ENCODE data around the gene BEND5.

Gene BEND5
- total RNA-seq = 0.20 to 2.7 (median 0.63) reads per million in 9 experiments

DNA sequence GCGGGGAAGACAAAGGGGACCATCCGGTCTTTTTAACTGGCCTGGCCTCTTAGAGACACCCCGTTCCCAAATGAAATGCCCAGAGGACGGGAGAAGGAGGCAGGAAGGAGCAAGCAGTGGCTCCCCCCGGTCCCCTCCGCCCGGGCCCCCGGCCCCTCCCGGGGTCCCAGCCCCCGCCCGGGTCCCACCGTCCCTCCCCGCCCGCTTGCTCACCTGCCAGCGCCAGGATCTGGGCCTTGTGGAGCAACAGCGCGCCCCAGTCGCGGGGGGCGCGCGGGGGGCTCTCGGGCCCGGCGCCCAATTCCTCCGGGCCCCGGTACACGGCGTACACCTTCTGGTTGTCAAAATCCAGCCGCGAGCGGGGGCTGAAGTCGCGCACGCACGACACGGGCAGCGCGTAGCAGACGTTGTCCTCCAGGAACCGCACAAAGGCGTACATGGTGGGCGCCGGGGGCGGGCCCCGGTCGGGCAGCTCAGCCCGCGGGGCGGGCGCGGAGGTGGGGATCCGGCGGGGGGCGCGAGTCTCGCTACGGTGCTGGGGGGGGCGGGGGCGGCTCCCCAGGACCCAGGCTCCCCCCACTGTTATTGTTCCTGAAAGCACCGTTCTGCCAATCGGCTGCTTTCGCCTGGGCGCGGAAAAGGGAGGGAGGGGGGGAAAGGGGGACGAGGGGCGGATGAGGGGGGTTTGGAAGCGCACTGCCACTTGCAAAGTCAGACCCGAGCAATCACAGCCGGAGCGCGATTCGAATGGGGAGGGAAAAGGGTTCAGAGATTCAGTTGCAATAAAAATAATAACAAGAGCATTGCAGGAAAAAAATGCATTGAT, at the start of gene BEND5:
TSS of gene BEND5 (minus strand) at position 499 of the 826 bp plus-strand sequence. CDS start at position 439, 60 bp downstream.
- peaks cover 8% of the 10 kb centered on the region in 2 donors for H3K4me1 Mint-ChIP-seq (ENCODE audit: low read depth in 2 of 2)
- H3K9me3 Mint-ChIP-seq = peaks cover 0 to 2% of the 10 kb centered on the region in 2 donors
- ATAC-seq (replicated peaks) = peak; percentile 68
- H3K27ac Mint-ChIP-seq = peak within 1 kb of the TSS in 1 of 2 donors; percentile 39
- peaks cover 35 to 44% of the 10 kb centered on the region in 2 donors for H3K27me3 Mint-ChIP-seq
- peak within 1 kb of the TSS; percentile 70 to 75 for H3K4me3 Mint-ChIP-seq
- no peaks in the 10 kb centered on the region for H3K36me3 Mint-ChIP-seq (ENCODE audit: insufficient read depth)
- peak in 2 of 3 experiments; percentile 4 to 5 for DNase-seq

DNA sequence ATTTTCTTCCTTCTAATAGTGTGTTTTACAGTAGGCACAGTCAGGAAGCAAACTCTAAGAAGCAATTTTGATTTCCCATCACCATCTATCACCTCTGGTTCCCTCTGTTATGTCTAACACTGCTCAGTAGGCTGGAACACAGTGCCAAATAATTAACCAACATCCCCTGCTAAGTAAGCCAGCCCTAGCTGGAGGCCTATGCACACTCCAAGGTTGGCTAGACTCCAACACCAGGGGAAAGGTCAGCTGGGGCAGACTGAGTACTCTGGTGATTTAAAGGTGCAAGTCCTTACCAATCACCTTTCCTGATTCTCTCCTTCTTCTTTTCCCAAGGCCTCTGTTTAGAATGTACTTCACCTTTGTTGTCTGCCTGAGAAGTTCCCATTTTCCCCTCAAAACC, 46.5 kb upstream of the BEND5 start:
- no peak for ATAC-seq (replicated peaks)
- H3K27me3 Mint-ChIP-seq = no peaks in the 10 kb centered on the region
- peaks cover 0 to 1% of the 10 kb centered on the region in 2 donors for H3K9me3 Mint-ChIP-seq
- no peak for DNase-seq
- no peaks in the 10 kb centered on the region for H3K4me1 Mint-ChIP-seq (ENCODE audit: low read depth in 2 of 2)
- H3K27ac Mint-ChIP-seq = no peak overlapping the region
- no peaks in the 10 kb centered on the region for H3K36me3 Mint-ChIP-seq (ENCODE audit: insufficient read depth)
- no peak overlapping the region for H3K4me3 Mint-ChIP-seq

- Mint-ChIP-seq H3K36me3 (ENCODE audit: insufficient read depth) (no peaks in the 10 kb centered on the region), H3K9me3 (no peaks in the 10 kb centered on the region), H3K4me1 (ENCODE audit: low read depth in 2 of 2) (no peaks in the 10 kb centered on the region), H3K27ac (no peak overlapping the region), H3K4me3 (no peak overlapping the region), H3K27me3 (no peaks in the 10 kb centered on the region)
- DNase-seq = no peak
- no peak for ATAC-seq (replicated peaks)
Measured at GRCh38 chr1:48820491-48820890, 43.8 kb upstream of the BEND5 start.

DNA sequence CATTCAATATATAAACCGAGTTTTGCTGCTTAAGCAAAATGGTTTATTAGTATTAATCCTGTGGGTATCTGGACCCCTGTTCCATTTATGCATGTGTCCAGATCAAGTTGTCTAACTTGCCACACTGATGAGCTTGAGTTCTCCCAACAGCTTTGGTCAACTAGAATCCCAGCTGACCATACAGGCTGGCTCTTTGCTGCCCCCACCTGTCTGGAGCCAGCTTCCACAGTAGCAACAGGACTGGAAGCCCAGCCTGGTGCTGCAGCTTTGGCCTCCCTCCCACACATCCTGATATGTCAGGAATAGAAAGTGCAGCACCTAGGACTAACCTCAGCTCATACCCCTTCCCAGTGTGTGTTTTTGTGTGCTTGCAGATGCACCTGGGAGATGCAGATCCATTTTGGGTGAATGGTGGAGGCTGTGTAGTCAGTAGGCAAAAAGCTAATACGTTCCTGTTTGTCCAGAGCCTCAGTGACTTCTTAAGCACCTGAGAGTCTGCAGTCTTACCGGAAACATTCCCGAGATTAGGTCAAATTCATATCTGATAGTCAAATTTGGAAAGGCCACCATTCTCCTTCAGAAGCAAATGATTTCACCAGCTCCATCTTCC, 40.9 kb upstream of the BEND5 start:
- Mint-ChIP-seq H3K4me1 (ENCODE audit: low read depth in 2 of 2) (no peaks in the 10 kb centered on the region), H3K27ac (no peak overlapping the region), H3K36me3 (ENCODE audit: insufficient read depth) (no peaks in the 10 kb centered on the region), H3K27me3 (no peaks in the 10 kb centered on the region), H3K9me3 (no peaks in the 10 kb centered on the region), H3K4me3 (no peak overlapping the region)
- no peak for ATAC-seq (replicated peaks)
- no peak for DNase-seq

DNA sequence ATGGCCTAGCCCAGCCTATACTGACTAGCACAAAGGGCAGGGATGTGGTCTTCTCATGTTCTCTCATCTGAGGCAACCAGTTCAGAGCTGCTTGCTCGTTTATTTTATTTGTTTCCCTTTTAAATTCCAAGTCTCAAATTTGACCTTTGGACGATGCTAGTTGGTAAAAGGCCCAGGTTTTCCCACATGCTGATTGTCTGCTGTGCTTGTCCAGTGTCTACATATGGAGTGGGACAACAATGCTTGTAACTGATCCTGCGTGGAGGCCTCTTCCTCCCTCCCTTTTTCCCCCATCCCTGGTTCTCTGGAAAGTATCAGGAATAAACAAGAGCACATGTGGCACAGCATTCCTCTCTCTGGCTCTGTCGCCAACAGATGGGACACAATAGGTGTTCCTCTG, 34.0 kb upstream of the BEND5 start:
- DNase-seq (no peak), ATAC-seq (replicated peaks) (no peak)
- H3K4me1 Mint-ChIP-seq (ENCODE audit: low read depth in 2 of 2) = no peaks in the 10 kb centered on the region
- H3K36me3 Mint-ChIP-seq (ENCODE audit: insufficient read depth) = no peaks in the 10 kb centered on the region
- H3K27me3 Mint-ChIP-seq = peaks cover 0 to 11% of the 10 kb centered on the region in 2 donors
- H3K4me3 Mint-ChIP-seq = no peak overlapping the region
- H3K27ac Mint-ChIP-seq = no peak overlapping the region
- peaks cover 0 to 4% of the 10 kb centered on the region in 2 donors for H3K9me3 Mint-ChIP-seq

- DNase-seq (no peak), ATAC-seq (replicated peaks) (no peak)
- no peaks in the 10 kb centered on the region for H3K4me1 Mint-ChIP-seq (ENCODE audit: low read depth in 2 of 2)
- no peaks in the 10 kb centered on the region for H3K36me3 Mint-ChIP-seq (ENCODE audit: insufficient read depth)
- H3K27me3 Mint-ChIP-seq = peaks cover 0 to 18% of the 10 kb centered on the region in 2 donors
- no peak overlapping the region for H3K27ac Mint-ChIP-seq
- H3K4me3 Mint-ChIP-seq = no peak overlapping the region
- peaks cover 0 to 4% of the 10 kb centered on the region in 2 donors for H3K9me3 Mint-ChIP-seq
Measured at GRCh38 chr1:48808496-48808895, 31.8 kb upstream of the BEND5 start.

DNA sequence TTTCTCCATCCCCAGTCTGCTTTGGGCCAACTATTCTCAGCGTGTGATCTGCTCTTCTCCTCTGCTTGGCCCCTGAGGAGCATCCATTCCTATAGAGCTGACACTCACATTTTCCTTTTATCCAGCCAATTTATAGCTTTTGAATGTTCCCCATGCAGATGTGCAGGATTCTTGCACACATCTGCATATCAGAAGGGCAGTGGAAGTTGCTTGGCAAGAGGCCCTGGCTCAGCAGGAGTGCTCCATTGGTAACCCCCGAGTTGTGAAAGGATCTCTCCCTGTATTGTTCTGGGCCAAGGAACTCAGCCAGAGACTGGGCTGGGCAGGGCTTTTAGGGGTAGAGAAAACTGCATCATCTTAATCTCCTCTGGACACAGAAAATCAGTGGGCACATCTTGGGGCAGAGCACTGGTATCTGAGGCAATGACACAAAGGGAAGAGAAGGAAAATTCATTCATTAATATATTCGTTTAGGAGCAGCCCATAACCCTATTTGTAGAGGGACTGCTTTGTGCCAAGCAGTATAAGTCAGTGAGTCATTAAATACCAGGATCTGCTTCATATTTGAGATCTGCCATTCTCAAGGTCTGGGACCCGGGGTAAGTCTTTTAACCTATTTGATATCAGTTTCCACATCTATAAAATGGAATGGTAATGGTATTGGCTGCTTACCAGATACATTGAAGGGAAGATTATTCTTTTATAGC, 31.0 kb upstream of the BEND5 start:
- H3K9me3 Mint-ChIP-seq = peaks cover 0 to 4% of the 10 kb centered on the region in 2 donors
- no peaks in the 10 kb centered on the region for H3K36me3 Mint-ChIP-seq (ENCODE audit: insufficient read depth)
- no peaks in the 10 kb centered on the region for H3K4me1 Mint-ChIP-seq (ENCODE audit: low read depth in 2 of 2)
- H3K4me3 Mint-ChIP-seq = no peak overlapping the region
- peaks cover 3 to 18% of the 10 kb centered on the region in 2 donors for H3K27me3 Mint-ChIP-seq
- no peak for DNase-seq
- ATAC-seq (replicated peaks) = no peak
- no peak overlapping the region for H3K27ac Mint-ChIP-seq

- H3K27ac Mint-ChIP-seq = no peak overlapping the region
- H3K36me3 Mint-ChIP-seq (ENCODE audit: insufficient read depth) = no peaks in the 10 kb centered on the region
- ATAC-seq (replicated peaks) (no peak), DNase-seq (no peak)
- no peaks in the 10 kb centered on the region for H3K9me3 Mint-ChIP-seq
- H3K27me3 Mint-ChIP-seq = peaks cover 12 to 14% of the 10 kb centered on the region in 2 donors
- no peaks in the 10 kb centered on the region for H3K4me1 Mint-ChIP-seq (ENCODE audit: low read depth in 2 of 2)
- no peak overlapping the region for H3K4me3 Mint-ChIP-seq
Measured at GRCh38 chr1:48803474-48803873, 26.8 kb upstream of the BEND5 start.

DNA sequence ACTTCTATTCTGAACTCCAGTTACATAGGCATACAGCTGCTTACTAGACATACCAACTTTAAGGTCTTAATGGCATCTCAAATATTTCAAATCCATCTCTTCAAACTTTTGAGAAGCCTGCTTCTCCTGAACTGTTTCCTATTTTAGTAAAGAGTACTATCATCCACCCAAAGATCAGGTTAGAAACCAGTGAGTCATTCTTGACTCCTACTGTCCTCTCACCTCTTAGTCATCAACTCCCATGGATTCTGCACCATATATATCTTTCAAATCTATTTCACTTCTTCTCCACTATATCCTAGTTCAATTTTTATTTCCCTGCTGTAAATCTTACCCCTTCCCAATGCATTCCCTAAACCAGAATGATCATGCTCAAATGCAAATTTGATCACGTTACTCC, 18.1 kb upstream of the BEND5 start:
- Mint-ChIP-seq H3K27me3 (no peaks in the 10 kb centered on the region), H3K36me3 (ENCODE audit: insufficient read depth) (no peaks in the 10 kb centered on the region), H3K4me3 (no peak overlapping the region), H3K27ac (no peak overlapping the region), H3K4me1 (ENCODE audit: low read depth in 2 of 2) (no peaks in the 10 kb centered on the region), H3K9me3 (no peaks in the 10 kb centered on the region)
- DNase-seq (no peak), ATAC-seq (replicated peaks) (no peak)

DNA sequence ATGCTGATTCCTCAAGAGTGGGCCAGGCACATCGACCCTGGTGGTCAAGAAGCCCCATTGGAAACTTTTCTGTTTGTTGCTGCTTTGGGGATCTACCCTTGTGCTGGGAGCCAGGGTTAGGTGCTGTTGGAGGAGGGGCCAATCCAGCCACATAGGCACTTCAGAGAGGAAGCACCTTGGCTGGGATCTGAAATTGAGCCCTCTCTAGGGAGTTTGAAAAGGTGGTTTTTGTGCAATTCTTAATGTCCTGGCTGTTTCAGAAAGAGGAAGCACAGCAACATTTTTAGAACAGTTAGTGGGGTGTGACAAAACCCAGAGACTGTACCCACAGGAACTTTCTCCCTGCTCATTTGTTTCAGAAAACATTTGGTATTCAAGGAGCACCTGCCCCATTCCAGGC, 17.2 kb upstream of the BEND5 start:
- Mint-ChIP-seq H3K27ac (no peak overlapping the region), H3K4me3 (no peak overlapping the region), H3K36me3 (ENCODE audit: insufficient read depth) (no peaks in the 10 kb centered on the region), H3K4me1 (ENCODE audit: low read depth in 2 of 2) (no peaks in the 10 kb centered on the region), H3K27me3 (no peaks in the 10 kb centered on the region), H3K9me3 (no peaks in the 10 kb centered on the region)
- DNase-seq = no peak
- peak; percentile 47 for ATAC-seq (replicated peaks)

DNA sequence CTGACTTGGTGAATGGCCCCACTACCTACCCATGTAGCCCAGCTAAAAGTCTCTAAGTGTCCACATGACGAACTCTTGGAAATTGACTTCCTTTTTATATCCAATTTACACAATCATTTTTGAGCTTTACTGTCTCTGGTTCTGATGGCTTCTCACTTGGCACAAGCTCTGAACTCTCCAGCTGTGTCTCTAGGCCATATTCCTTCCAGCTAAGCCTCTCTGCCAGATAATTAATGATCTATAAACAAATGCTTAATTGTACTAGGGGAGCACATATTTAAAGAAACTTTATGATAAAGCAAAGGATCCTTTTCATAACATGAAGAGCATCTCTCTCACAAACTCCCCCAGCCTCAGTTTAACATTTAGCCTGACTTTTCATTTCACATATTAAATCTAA, 16.3 kb upstream of the BEND5 start:
- ATAC-seq (replicated peaks) = no peak
- DNase-seq = no peak
- Mint-ChIP-seq H3K9me3 (no peaks in the 10 kb centered on the region), H3K27ac (no peak overlapping the region), H3K36me3 (ENCODE audit: insufficient read depth) (no peaks in the 10 kb centered on the region), H3K4me1 (ENCODE audit: low read depth in 2 of 2) (no peaks in the 10 kb centered on the region), H3K27me3 (no peaks in the 10 kb centered on the region), H3K4me3 (no peak overlapping the region)

GRCh38 chr1:48790397-48790796, 13.7 kb upstream of the BEND5 start:
- no peak overlapping the region for H3K4me3 Mint-ChIP-seq
- DNase-seq (no peak), ATAC-seq (replicated peaks) (no peak)
- H3K27me3 Mint-ChIP-seq = no peaks in the 10 kb centered on the region
- no peaks in the 10 kb centered on the region for H3K36me3 Mint-ChIP-seq (ENCODE audit: insufficient read depth)
- H3K9me3 Mint-ChIP-seq = no peaks in the 10 kb centered on the region
- H3K4me1 Mint-ChIP-seq (ENCODE audit: low read depth in 2 of 2) = no peaks in the 10 kb centered on the region
- no peak overlapping the region for H3K27ac Mint-ChIP-seq

- H3K27me3 Mint-ChIP-seq = peaks cover 0 to 4% of the 10 kb centered on the region in 2 donors
- ATAC-seq (replicated peaks) (no peak), DNase-seq (no peak)
- H3K4me3 Mint-ChIP-seq = no peak overlapping the region
- H3K4me1 Mint-ChIP-seq (ENCODE audit: low read depth in 2 of 2) = no peaks in the 10 kb centered on the region
- no peak overlapping the region for H3K27ac Mint-ChIP-seq
- no peaks in the 10 kb centered on the region for H3K36me3 Mint-ChIP-seq (ENCODE audit: insufficient read depth)
- no peaks in the 10 kb centered on the region for H3K9me3 Mint-ChIP-seq
Measured at GRCh38 chr1:48789903-48790302, 13.2 kb upstream of the BEND5 start.
